OCI-LY1 (cell line): ENCODE measurements around the gene KLB.

Source experiments
- EZH2 ChIP-seq: fragments of 200-600 bp; sonication (generic), shearing (Covaris generic); IDR thresholded peaks from 2 replicates; pipeline ENCODE4 v1.8.0; 2017; ENCODE audit warnings: borderline replicate concordance, mixed run types, mild to moderate bottlenecking, antibody characterized with exemption, low read length, moderate library complexity, mixed read lengths
- TF ChIP-seq, protein P1 (sequence below): fragments of 200-600 bp; sonication (generic), shearing (Covaris generic); IDR thresholded peaks from 2 replicates; pipeline ENCODE4 v1.5.1; 2017; ENCODE audit warnings: mild to moderate bottlenecking, antibody characterized with exemption, low read length, moderate library complexity, mixed read lengths

DNA sequence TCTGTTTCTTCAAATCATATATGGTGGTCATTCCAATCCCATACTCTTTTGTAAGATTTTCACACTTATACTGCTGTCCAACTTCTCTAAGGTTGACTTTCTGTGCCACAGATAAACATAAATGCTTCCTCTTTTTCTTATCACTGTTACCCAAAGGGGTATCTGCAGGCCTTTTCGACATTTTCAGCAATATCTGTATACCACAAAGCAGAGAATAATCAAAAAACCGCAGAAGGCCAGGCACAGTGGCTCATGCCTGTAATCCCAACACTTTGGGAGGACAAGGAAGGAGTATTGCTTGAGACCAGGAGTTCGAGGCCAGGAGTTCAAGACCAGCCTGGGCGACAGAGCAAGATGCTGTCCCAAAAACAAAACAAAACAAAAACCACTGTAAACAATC, 37.4 kb upstream of the KLB start:
- TF ChIP-seq, protein P1, sequence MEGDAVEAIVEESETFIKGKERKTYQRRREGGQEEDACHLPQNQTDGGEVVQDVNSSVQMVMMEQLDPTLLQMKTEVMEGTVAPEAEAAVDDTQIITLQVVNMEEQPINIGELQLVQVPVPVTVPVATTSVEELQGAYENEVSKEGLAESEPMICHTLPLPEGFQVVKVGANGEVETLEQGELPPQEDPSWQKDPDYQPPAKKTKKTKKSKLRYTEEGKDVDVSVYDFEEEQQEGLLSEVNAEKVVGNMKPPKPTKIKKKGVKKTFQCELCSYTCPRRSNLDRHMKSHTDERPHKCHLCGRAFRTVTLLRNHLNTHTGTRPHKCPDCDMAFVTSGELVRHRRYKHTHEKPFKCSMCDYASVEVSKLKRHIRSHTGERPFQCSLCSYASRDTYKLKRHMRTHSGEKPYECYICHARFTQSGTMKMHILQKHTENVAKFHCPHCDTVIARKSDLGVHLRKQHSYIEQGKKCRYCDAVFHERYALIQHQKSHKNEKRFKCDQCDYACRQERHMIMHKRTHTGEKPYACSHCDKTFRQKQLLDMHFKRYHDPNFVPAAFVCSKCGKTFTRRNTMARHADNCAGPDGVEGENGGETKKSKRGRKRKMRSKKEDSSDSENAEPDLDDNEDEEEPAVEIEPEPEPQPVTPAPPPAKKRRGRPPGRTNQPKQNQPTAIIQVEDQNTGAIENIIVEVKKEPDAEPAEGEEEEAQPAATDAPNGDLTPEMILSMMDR: no peak
- TF ChIP-seq EZH2: no peak
